ENCODE data around the gene ASXL1. TPM values are rescaled to one million over a fixed set of nuclear protein-coding genes. Genes with fewer than 3 reads are reported as not detected.
A peak's percentile ranks its signal among the peaks of the same experiment; 100 is the strongest.

ASXL1 gene
- total and polyA plus RNA-seq, 9 of the 15 experiments (the other 6 are each of a cell fraction or from before 2014, with no cell fraction given), result 6.5 to 65.3 (median 32.3) TPM

- TF ChIP-seq, protein P1, sequence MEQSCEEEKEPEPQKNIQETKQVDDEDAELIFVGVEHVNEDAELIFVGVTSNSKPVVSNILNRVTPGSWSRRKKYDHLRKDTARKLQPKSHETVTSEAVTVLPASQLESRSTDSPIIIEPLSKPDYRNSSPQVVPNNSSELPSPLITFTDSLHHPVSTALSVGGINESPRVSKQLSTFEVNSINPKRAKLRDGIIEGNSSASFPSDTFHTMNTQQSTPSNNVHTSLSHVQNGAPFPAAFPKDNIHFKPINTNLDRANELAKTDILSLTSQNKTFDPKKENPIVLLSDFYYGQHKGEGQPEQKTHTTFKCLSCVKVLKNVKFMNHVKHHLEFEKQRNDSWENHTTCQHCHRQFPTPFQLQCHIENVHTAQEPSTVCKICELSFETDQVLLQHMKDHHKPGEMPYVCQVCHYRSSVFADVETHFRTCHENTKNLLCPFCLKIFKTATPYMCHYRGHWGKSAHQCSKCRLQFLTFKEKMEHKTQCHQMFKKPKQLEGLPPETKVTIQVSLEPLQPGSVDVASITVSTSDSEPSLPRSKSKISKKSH (CRISPR knock-in tag; IDR thresholded peaks at IDR 0.05), result no peak
- TF ChIP-seq TOE1 (IDR thresholded peaks at IDR 0.05; ENCODE audit: borderline replicate concordance) (no peak), TOE1 (CRISPR knock-in tag; IDR thresholded peaks at IDR 0.05; ENCODE audit: borderline replicate concordance, low read depth) (no peak), OTX1 (CRISPR knock-in tag; IDR thresholded peaks at IDR 0.05) (no peak), GTF2F1 (IDR thresholded peaks at IDR 0.05; ENCODE audit: low read depth, low read length) (no peak), ATF3 (IDR thresholded peaks at IDR 0.05) (no peak), ATF3 (CRISPR knock-in tag; conservative IDR thresholded peaks at IDR 0.05) (no peak), TBP (optimal IDR thresholded peaks at IDR 0.05; ENCODE audit: low read depth, low read length) (no peak), ZNF408 (CRISPR knock-in tag; IDR thresholded peaks at IDR 0.05; ENCODE audit: low read depth) (no peak), ARID2 (IDR thresholded peaks at IDR 0.05) (no peak), TCF15 (CRISPR knock-in tag; IDR thresholded peaks at IDR 0.05) (no peak), RBBP5 (IDR thresholded peaks at IDR 0.05; ENCODE audit: borderline replicate concordance, insufficient read depth, low read length, poor library complexity, severe bottlenecking) (no peak), ZNF695 (CRISPR knock-in tag; IDR thresholded peaks at IDR 0.05) (no peak), CREM (IDR thresholded peaks at IDR 0.05; ENCODE audit: low read depth) (peak; percentile 31; the same call in 1 of the 2 replicates), KLF16 (IDR thresholded peaks at IDR 0.05) (no peak), RBM15 (IDR thresholded peaks at IDR 0.05; ENCODE audit: insufficient read depth, low read length) (no peak), GABPB1 (CRISPR knock-in tag; IDR thresholded peaks at IDR 0.05) (no peak), NUFIP1 (IDR thresholded peaks at IDR 0.05; ENCODE audit: partially characterized antibody) (no peak), ETS1 (conservative IDR thresholded peaks at IDR 0.05; ENCODE audit: control insufficient read depth, low read depth, low read length) (no peak), SMARCA4 (IDR thresholded peaks at IDR 0.05) (peak; percentile 54; the same call in 1 of the 2 replicates), ZNF766 (CRISPR knock-in tag; conservative IDR thresholded peaks at IDR 0.05) (no peak), NFXL1 (CRISPR knock-in tag; IDR thresholded peaks at IDR 0.05) (no peak), MCM2 (IDR thresholded peaks at IDR 0.05; ENCODE audit: low read depth) (no peak), RFX1 (IDR thresholded peaks at IDR 0.05) (no peak), ZBTB7A (IDR thresholded peaks at IDR 0.05; ENCODE audit: borderline replicate concordance, control insufficient read depth, low read depth, low read length) (no peak; the same call in 1 of the 2 replicates), MTF1 (CRISPR knock-in tag; IDR thresholded peaks at IDR 0.05; ENCODE audit: borderline replicate concordance) (no peak)
Measured at GRCh38 chr20:32333988-32334885, 23.9 kb upstream of the ASXL1 start (continued).
